ENCODE measurements around the gene VANGL2. TPM values are rescaled to one million over a fixed set of nuclear protein-coding genes. Genes with fewer than 3 reads are reported as not detected.

Gene VANGL2
- 1.9 TPM for total RNA-seq (ENCODE audit: insufficient read depth, low replicate concordance)

DNA sequence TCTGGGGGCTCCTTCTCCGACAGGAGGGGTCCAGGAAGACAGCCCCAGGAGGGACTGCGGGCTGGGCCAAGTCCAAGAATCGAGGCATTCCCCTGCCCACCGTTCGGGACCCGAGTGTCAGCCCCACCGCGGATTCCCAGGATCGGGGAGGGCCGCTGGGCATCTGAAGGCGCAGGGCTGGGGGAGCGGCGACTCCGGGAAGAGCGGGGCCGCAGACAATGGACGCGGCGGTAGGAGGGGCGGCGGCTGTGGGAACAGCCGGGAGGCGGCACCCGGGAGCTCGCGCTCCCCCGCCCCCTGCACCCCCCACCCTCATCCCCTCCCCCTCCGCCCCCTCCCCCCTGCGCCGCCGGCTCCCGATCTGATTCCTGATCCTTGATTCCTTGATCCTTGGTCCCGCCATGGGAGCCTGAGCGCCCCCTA is at the start of gene VANGL2:
VANGL2 (plus strand) TSS at position 342 of the 423 bp plus-strand sequence. CDS start 15,274 bp downstream, outside the sequence.
- peak; percentile 79 for DNase-seq (ENCODE audit: low spot score)

- no peak for DNase-seq (ENCODE audit: low spot score)
Observed at GRCh38 chr1:160351629-160352028, 48.7 kb upstream of the VANGL2 start.

DNA sequence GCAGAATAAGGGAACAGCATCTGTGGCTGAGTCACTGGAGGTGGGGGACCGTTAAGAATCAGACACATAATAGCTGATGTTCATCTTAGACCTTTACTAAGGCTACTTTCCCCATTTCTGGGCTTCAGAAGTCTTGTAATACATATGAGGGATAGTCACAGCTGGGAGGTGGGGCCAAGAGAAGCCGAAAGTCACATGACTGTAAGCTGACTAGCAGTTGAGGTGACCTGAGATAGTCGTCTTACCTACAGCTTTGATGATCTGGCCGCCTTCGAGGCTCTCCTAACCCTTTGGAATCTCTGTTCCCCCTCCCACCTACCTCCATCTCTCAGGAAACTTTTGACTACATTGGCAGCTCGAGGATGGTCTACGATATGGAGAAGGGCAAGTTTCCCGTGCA is 47.8 kb upstream of the VANGL2 start:
- no peak for DNase-seq (ENCODE audit: low spot score)

GRCh38 chr1:160353223-160353622 is 47.1 kb upstream of the VANGL2 start:
- no peak for DNase-seq (ENCODE audit: low spot score)

- no peak for DNase-seq (ENCODE audit: low spot score)
Observed at GRCh38 chr1:160354388-160354985, 45.9 kb upstream of the VANGL2 start.

GRCh38 chr1:160357286-160358002 is 42.9 kb upstream of the VANGL2 start:
- no peak for DNase-seq (ENCODE audit: low spot score)

- no peak for DNase-seq (ENCODE audit: low spot score)
Observed at GRCh38 chr1:160358073-160358472, 42.3 kb upstream of the VANGL2 start.

- no peak for DNase-seq (ENCODE audit: low spot score)
Observed at GRCh38 chr1:160359559-160360226, 40.7 kb upstream of the VANGL2 start.

DNA sequence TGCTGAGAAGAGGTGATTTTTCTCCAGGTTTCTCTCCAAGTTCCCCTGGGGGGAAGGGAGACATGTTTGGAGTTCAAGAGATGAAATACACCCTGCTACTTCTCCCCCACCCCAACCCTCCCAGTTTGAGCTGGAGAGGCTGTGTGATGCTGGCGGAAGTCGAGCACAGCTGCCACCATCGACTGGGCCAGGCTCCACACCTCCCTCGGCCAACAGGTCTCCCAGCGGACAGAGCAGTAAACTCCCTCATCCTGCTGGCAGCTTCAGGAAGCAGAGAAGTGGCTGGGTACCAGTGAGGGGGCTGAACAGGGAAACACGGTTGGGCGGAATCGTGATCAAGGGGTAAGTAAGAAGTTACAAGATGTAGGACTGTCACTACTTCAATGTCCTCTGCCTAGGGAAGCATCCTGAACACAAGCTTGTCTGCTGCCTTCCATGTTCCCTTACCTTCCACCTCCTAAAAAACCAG is 40.1 kb upstream of the VANGL2 start:
- no peak for DNase-seq (ENCODE audit: low spot score)

GRCh38 chr1:160361199-160361598 is 39.2 kb upstream of the VANGL2 start:
- DNase-seq (ENCODE audit: low spot score): no peak

DNA sequence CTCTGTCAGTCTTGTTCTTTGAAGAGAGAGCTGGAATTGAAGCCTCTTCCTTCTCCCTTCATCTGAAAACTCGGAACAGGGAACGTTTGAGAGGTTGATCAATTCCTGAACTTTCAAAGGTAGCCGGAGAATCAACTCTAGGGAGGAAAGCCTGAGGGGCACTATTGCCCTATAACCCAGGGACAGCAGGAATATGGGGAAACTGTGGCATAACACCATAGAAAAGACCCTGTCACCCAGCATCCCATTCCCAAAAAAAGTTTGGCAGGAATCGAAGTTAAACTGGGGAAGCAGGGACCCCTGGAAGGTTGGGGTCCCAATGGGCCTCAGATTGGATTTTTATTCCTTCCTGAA is 38.6 kb upstream of the VANGL2 start:
- DNase-seq (ENCODE audit: low spot score): no peak

DNA sequence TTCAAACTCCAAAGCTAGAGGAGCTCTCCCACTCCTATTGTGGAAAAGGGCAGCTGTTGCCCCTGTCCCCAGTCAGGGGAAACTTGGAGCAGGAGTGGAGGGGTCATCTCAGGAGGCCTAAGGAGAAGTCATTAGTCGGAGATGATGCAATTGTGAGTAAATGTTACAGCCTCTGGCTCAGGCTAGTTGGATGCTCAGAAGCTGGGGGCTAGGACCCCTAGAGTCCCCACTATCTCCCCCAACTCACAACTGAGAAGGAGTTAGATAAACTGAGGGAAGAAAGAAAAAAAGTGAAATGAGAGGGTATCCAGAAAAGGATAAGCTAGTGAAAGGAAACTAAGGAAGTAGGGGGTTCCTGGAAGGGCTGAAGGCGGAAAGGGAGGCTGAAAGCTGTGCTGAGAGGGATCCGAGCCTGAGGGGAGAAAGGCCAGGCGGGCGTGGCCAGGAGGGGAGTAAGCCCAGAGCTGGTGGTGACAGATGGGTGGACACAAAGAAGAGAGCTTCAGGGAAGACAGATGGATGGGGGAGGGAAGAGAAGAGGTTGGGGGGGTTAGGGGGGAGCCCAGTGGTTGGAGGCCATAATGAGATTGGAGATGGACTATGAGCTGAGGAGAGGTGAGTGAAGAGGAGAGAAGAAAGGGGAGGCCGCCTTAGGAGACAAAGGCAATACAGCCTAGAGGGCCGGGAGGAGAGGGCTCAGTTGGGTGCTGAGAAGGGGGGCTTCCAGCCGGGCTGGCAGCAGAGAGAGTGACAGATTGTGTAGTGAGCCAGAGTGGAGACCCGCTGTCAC is 38.0 kb upstream of the VANGL2 start:
- no peak for DNase-seq (ENCODE audit: low spot score)

DNA sequence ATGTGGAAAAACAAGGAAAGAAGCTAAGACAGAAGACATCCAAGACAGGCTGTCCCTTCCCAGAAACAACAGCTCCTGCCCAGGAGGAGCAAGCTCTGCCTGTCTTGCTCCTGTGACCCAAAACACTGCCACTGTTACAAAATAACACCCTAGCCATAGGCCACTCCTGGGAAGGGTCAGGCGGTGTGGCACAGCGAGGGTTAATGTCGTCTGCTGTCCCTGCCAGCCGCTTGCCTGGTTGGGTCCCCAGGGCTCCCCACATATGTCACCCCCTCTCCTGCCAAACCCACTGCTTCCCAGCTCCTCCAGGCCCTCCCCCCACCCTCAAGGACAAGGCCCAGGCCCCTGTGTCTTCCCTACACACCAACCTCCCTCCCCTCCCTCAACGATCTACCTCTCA is 37.4 kb upstream of the VANGL2 start:
- DNase-seq (ENCODE audit: low spot score): no peak

- DNase-seq (ENCODE audit: low spot score): no peak
Observed at GRCh38 chr1:160363951-160364735, 36.2 kb upstream of the VANGL2 start.

DNA sequence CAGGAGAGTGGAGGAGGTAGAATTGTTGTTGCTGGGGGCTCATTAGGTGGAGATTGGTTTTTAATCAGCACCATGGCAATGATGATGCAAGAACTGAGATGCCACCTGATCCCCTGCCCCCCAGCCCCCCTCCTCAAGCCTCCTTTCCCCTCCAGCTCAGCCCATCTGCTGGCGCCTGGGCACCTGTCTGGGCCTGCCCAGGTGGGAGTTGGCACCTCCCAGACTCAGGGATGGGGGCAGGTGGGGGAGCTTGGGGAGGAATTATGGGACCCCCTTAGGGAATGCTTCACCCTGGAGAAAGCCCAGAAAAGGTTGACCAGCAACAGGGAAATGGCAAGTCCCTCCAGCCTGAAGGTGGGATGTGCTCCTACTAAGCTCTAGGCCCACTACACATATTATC is 35.0 kb upstream of the VANGL2 start:
- DNase-seq (ENCODE audit: low spot score): no peak

GRCh38 chr1:160366731-160367515 is 33.4 kb upstream of the VANGL2 start, which contains the start of gene NHLH1:
TSS of gene NHLH1 (plus strand) at chr1:160367071. CDS start at chr1:160370732, 3,661 bp downstream.
- no peak for DNase-seq (ENCODE audit: low spot score)

DNA sequence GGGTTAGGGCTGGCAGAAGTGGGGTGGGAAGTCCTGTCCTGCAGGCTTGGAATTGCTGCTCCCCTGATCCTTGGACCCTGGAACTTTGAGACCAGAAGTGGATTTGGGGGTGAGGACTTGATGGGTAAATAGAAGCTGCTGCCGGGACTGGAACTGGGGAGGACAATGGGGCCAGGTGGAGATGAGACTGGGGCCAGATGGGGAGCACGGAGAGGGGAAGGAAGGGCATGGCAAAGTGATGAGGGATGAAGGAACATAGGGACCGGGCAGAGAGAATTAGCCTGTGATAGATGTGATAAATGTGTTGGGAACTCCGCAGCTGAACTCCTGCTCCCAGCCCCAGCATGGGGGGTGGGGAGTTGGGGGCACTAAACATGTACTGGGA is 32.9 kb upstream of the VANGL2 start:
- no peak for DNase-seq (ENCODE audit: low spot score)

DNA sequence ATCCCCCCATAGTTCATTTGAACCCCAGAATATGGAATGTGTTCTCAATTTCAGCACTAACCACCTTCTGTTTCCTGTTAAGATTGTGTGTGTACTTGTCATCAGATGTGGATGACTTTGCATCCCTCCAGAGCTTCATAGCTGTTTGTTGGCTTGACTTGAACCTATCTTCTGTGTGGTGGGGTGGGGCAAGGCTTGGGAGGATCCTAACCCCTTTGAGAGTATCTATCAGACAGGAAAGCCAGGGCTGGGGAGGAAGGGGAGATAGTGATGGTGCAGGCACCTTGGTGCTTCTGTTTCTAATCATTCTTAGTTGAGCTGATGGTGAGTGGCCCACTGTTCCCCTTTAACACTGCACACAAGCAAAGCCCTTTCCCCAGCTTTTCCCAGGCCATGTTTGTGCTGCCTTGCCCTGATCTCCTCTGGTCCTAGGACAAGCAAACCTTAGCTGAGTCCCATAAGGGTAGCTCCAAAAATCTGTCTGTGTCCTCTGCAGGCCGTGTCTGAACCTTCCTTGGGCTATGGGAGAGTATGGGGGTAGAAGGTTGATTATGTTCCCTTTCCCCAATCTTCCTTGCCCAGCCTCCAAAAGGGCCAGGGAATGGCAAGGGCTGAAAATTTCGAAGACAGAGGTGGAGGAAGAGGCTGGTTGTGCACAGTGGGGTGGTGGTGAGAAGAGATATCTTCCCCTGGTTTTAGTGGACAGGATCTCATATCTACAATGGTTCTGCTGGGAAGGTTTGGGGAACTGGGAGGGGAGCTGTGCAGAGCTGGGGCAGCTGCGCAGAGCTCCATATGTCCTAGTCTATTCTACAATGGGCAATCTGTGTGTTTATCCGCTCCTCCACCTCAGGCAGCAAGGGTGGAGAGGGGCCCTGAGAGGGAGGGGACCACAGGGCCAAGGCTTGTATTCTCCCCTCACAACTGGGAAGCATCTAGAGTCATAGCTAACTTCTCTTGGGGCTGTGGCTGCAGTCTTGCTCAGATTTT is 32.1 kb upstream of the VANGL2 start:
- DNase-seq (ENCODE audit: low spot score): no peak

DNA sequence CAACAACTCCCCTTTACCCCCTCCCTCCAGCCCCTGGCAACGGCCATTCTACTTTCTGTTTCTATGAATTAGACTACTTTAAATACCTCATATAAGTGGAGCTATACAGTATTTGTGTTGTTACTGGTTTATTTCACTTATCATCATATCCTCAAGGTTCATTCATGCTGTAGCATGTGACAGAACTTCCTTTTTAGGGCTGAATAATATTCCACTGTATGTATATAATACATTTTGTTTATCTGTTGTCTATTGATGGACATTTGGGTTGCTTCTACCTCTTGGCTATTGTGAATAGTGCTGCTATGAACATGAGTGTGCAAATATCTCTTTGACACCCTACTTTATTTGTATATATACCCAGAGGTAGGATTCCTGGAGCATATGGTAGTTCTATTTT is 31.3 kb upstream of the VANGL2 start:
- no peak for DNase-seq (ENCODE audit: low spot score)

All from umbilical cord (tissue), 2 donors.